T-cell (primary cell): ENCODE data around the gene TMEM138. TPM values are rescaled to one million over a fixed set of nuclear protein-coding genes. Genes with fewer than 3 reads are reported as not detected.

Experiments
- ATAC-seq, 4 experiments: fragments of 200-7000 bp in 3 of 4; fragments of 150-1000 bp in 1 of 4; cut with Tn5 transposase; replicated peaks in 1 of 4; 1 replicate in 3 of 4; 2 replicates in 1 of 4; pipeline ENCODE4 v1.10.0; 2021; ENCODE audit warnings: moderate library complexity in 3 of 4, mild to moderate bottlenecking in 2 of 4, moderate number of reproducible peaks in 1 of 4
- CTCF ChIA-PET, 2 donors: fragments of 300-600 bp; sonication (Branson Sonifier 250); formaldehyde crosslinking; loops; one replicate each; lab custom pipeline; 2022; ENCODE audit warnings: antibody characterized with exemption in 2 of 2; lab: Charles Lee
- POLR2A ChIA-PET, 2 donors: fragments of 300-600 bp; sonication (Branson Sonifier 250); formaldehyde crosslinking; loops; one replicate each; lab custom pipeline; 2022; ENCODE audit warnings: antibody characterized with exemption in 2 of 2; lab: Charles Lee
- DNase-seq, 35 experiments: peaks; one replicate each; pipeline versions ENCODE4 v3.0.0 to v3.0.0-alpha.2; 2013 to 2023
- H3K27ac ChIP-seq: one replicate; pipeline ENCODE4 v1.5.1; 2013; ENCODE audit warnings: low read length
- H3K27me3 ChIP-seq, 2 experiments: replicated peaks in 1 of 2; 1 replicate in 1 of 2; 2 replicates in 1 of 2; pipeline versions ENCODE4 v1.6.1 to v1.7.0; 2013; ENCODE audit warnings: low read length in 1 of 2, mixed read lengths in 1 of 2; ENCODE audit not compliant: control insufficient read depth in 2 of 2, insufficient read depth in 2 of 2; ENCODE audit errors: extremely low read depth in 1 of 2
- H3K36me3 ChIP-seq, 2 donors: 1 replicate in 1 of 2; 2 replicates in 1 of 2; pipeline versions ENCODE4 v1.6.1 to v1.7.0; 2013; ENCODE audit warnings: low read length in 1 of 2; ENCODE audit not compliant: control insufficient read depth in 2 of 2, insufficient read depth in 1 of 2; ENCODE audit errors: extremely low read depth in 1 of 2
- H3K4me1 ChIP-seq, 2 experiments: 1 replicate in 1 of 2; 2 replicates in 1 of 2; pipeline versions ENCODE4 v1.6.1 to v1.7.0; 2013; ENCODE audit warnings: low read length in 2 of 2, mixed read lengths in 1 of 2; ENCODE audit not compliant: insufficient read depth in 2 of 2, control insufficient read depth in 1 of 2; ENCODE audit errors: extremely low read depth in 1 of 2
- H3K4me3 ChIP-seq, 2 donors: 1 replicate in 1 of 2; 2 replicates in 1 of 2; pipeline versions ENCODE4 v1.5.1 to v1.7.0; 2013; ENCODE audit warnings: mild to moderate bottlenecking in 2 of 2, low read length in 1 of 2, moderate library complexity in 1 of 2; ENCODE audit not compliant: control insufficient read depth in 1 of 2; ENCODE audit errors: extremely low read depth in 1 of 2
- H3K9me3 ChIP-seq: 2 replicates; pipeline ENCODE4 v1.7.0; 2013
- H3K27ac Mint-ChIP-seq, 2 donors: one replicate each; pipeline ENCODE4 v1.8.0; 2020 to 2021; ENCODE audit warnings: mild to moderate bottlenecking in 2 of 2, mixed read lengths in 2 of 2
- H3K27me3 Mint-ChIP-seq, 2 donors: one replicate each; pipeline ENCODE4 v1.8.0; 2021 to 2022; ENCODE audit warnings: mixed read lengths in 2 of 2
- H3K36me3 Mint-ChIP-seq: one replicate; pipeline ENCODE4 v1.8.0; 2021; ENCODE audit warnings: mixed read lengths
- H3K4me1 Mint-ChIP-seq, 3 donors: one replicate each; pipeline ENCODE4 v1.8.0; 2020 to 2022; ENCODE audit warnings: mixed read lengths in 3 of 3, mild to moderate bottlenecking in 1 of 3
- H3K4me3 Mint-ChIP-seq, 3 donors: one replicate each; pipeline ENCODE4 v1.8.0; 2020 to 2022; ENCODE audit warnings: mild to moderate bottlenecking in 3 of 3, mixed read lengths in 3 of 3, moderate library complexity in 3 of 3
- H3K9me3 Mint-ChIP-seq, 3 donors: one replicate each; pipeline ENCODE4 v1.8.0; 2020 to 2022; ENCODE audit warnings: mixed read lengths in 3 of 3
- WGBS: methylation state at CpG from one replicate; pipeline ENCODE4 v1.1.5; 2013; ENCODE audit warnings: missing lambda C conversion rate; ENCODE audit not compliant: insufficient coverage; 5-methylcytosine and 5-hydroxymethylcytosine counted together
- total RNA-seq, 35 experiments: library from RNA in 6 of 35; stranded (reverse) in 6 of 35; fragments of 120-200 nt in 1 of 35; gene quantifications; one replicate each; pipeline versions ENCODE4 v1.2.1 to v1.2.4 and lab custom pipeline; 2013 to 2026

Gene TMEM138
- total RNA-seq, 5 donors from 2014 or later (not counting 1 experiment from before 2014, with no cell fraction given), result 48.7 to 57.7 (median 56.6) TPM

DNA sequence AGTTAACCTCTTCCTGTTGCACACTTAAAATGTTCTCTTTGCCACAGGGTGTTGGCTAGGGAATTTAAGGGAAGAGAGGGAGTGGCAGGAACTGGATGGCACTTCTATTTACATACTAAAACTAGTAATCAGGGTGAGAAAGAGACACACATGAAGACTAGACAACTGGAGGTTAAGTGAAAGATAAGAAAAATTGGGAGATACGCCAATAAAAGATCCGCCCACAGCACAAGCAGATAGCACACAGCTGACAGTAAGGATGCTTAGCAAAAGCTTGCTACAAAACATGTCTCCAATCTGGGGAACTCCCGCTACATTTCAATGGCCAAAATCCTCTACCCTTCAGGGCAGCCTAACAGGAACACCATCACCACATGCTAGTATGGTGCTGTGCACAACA is 54.8 kb downstream of the TMEM138 start:
- WGBS, result no CpG with 5 or more reads among the region's 3 CpGs
- Histone ChIP-seq H3K4me1 (peaks cover 0 to 2% of the 10 kb centered on the region in 2 experiments), H3K9me3 (no peaks in the 10 kb centered on the region), H3K27ac (no peak overlapping the region), H3K27me3 (no peaks in the 10 kb centered on the region), H3K4me3 (no peak overlapping the region), H3K36me3 (peaks cover 23 to 99% of the 10 kb centered on the region in 2 donors)
- DNase-seq, result no peak
- Mint-ChIP-seq H3K27me3 (no peaks in the 10 kb centered on the region), H3K27ac (no peak overlapping the region), H3K4me1 (peaks cover 14 to 47% (median 42%) of the 10 kb centered on the region in 3 donors), H3K36me3 (peaks cover 69% of the 10 kb centered on the region), H3K9me3 (no peaks in the 10 kb centered on the region), H3K4me3 (no peak overlapping the region)
- ChIA-PET CTCF (no interaction called here), POLR2A (no interaction called here)
- no peak for ATAC-seq

DNA sequence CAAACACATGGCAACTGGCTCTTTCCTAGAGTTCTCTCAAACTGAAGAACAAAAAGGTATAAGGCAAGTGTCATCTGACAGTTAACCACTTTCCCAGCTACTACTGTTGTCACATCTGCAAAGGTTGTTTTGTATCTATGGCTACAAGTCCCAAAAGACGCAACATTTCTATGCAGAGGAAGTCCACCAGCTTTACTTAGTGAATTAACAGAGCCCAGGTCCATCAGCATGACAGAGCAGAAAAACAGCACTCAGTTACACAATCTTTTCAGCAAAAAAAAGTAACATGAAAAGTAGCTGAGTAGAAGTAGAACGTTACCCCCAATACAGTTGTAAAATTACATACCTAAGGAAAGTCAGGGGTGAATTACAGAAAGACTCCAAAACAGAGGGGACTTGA is 55.5 kb downstream of the TMEM138 start:
- no peaks in the 10 kb centered on the region for H3K27me3 Mint-ChIP-seq
- ATAC-seq (no peak), DNase-seq (peak in 1 of 35 experiments; percentile 9)
- H3K27ac Mint-ChIP-seq, result peak overlapping the region; percentile 5 to 31
- H3K4me3 Mint-ChIP-seq, result no peak overlapping the region
- Histone ChIP-seq H3K4me1 (peaks cover 0 to 2% of the 10 kb centered on the region in 2 experiments), H3K9me3 (no peaks in the 10 kb centered on the region), H3K27ac (no peak overlapping the region), H3K27me3 (no peaks in the 10 kb centered on the region), H3K4me3 (no peak overlapping the region), H3K36me3 (peaks cover 26 to 96% of the 10 kb centered on the region in 2 donors)
- peaks cover 19 to 52% (median 49%) of the 10 kb centered on the region in 3 donors for H3K4me1 Mint-ChIP-seq
- ChIA-PET POLR2A (no interaction called here), CTCF (no interaction called here)
- no CpG with 5 or more reads among the region's 2 CpGs for WGBS
- peaks cover 73% of the 10 kb centered on the region for H3K36me3 Mint-ChIP-seq
- no peaks in the 10 kb centered on the region for H3K9me3 Mint-ChIP-seq

DNA sequence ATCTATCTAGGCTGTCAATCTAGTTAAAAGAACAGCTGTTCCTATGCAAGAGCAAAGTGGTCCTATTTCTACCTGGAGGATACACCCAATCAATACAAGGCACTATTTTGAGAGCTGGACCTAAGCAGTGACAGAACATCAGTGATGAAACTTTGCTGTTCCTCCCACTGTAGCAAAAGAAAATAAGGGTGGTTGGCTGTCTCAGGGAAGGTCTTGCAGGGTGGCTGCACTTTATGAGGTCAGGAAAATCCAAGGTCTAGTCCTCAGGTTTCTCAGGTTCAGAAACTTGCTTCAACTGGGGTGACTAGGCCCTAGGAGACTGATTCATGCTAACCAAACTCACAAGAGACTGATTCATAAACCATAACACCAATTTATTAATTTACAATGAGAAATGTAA is 56.0 kb downstream of the TMEM138 start:
- H3K36me3 Mint-ChIP-seq, result peaks cover 71% of the 10 kb centered on the region
- no peak overlapping the region for H3K27ac ChIP-seq
- CTCF ChIA-PET, result no interaction called here

More for the DNA sequence above, 56.0 kb downstream of the TMEM138 start:
- Mint-ChIP-seq H3K27ac (peak overlapping the region in 1 of 2 donors; percentile 23), H3K4me3 (no peak overlapping the region), H3K9me3 (no peaks in the 10 kb centered on the region), H3K27me3 (no peaks in the 10 kb centered on the region), H3K4me1 (peaks cover 22 to 54% (median 50%) of the 10 kb centered on the region in 3 donors)
- H3K27me3 ChIP-seq, result no peaks in the 10 kb centered on the region
- POLR2A ChIA-PET, result no interaction called here
- no peak overlapping the region for H3K4me3 ChIP-seq
- ATAC-seq, result no peak
- peaks cover 26 to 92% of the 10 kb centered on the region in 2 donors for H3K36me3 ChIP-seq
- DNase-seq, result no peak
- peaks cover 0 to 2% of the 10 kb centered on the region in 2 experiments for H3K4me1 ChIP-seq
- H3K9me3 ChIP-seq, result no peaks in the 10 kb centered on the region

Other genes with a start within 250 kb of the TMEM138 start
- gene VPS37C, start 200.9 kb upstream of the TMEM138 start, total RNA-seq, result 1 to 10 TPM; 3.3 to 7.9 (median 7.3) TPM
- not detected for gene PGA3, start 158.9 kb upstream of the TMEM138 start, total RNA-seq
- gene PGA4, start 140.0 kb upstream of the TMEM138 start, total RNA-seq, result not detected
- not detected for gene PGA5, start 121.2 kb upstream of the TMEM138 start, total RNA-seq
- 1 to 10 TPM in 2 of 5 donors, under 1 TPM in 3; 0.48 to 1.3 (median 0.60) TPM for gene VWCE, start 67.1 kb upstream of the TMEM138 start, total RNA-seq
- 100 to 1,000 TPM; 165 to 186 (median 176) TPM for gene DDB1, start 29.3 kb upstream of the TMEM138 start, total RNA-seq
- gene TKFC, start 29.1 kb upstream of the TMEM138 start, total RNA-seq, result 10 to 100 TPM; 30.9 to 53.9 (median 46.6) TPM
- 10 to 100 TPM; 34.8 to 49.1 (median 47.3) TPM for gene CYB561A3, start 492 bp upstream of the TMEM138 start, total RNA-seq
- gene TMEM216, start 30.2 kb downstream of the TMEM138 start, total RNA-seq, result 10 to 100 TPM in 3 of 5 donors, 1 to 10 TPM in 2; 5.3 to 16.9 (median 12.5) TPM
- gene CPSF7, start 67.6 kb downstream of the TMEM138 start, total RNA-seq, result 100 to 1,000 TPM; 104 to 144 (median 117) TPM
- 10 to 100 TPM; 36.2 to 60.7 (median 56.4) TPM for gene SDHAF2, start 67.8 kb downstream of the TMEM138 start, total RNA-seq
- gene LRRC10B, start 146.4 kb downstream of the TMEM138 start, total RNA-seq, result under 1 TPM in 1 of 5 donors, not detected in 4; 0.21 TPM
- gene SYT7, start 218.7 kb downstream of the TMEM138 start, total RNA-seq, result under 1 TPM in 3 of 5 donors, not detected in 2; 0.19 to 0.26 (median 0.20) TPM